B cell (primary cell): ENCODE results near the gene PPP3R1. TPM values are rescaled to one million over a fixed set of nuclear protein-coding genes. Genes with fewer than 3 reads are reported as not detected.

Source experiments
- ATAC-seq: fragments of 200-7000 bp; cut with Tn5 transposase; one replicate; pipeline ENCODE4 v1.10.0; 2021; ENCODE audit warnings: low read depth, mild to moderate bottlenecking, moderate number of reproducible peaks, moderate library complexity
- CTCF ChIA-PET: fragments of 350-600 bp; sonication (Branson Sonifier 250); formaldehyde crosslinking; loops from one replicate; lab custom pipeline; 2021; ENCODE audit warnings: antibody characterized with exemption, inconsistent platforms; lab: Charles Lee
- POLR2A ChIA-PET: fragments of 350-600 bp; sonication (Branson Sonifier 250); formaldehyde crosslinking; loops from one replicate; lab custom pipeline; 2021; ENCODE audit warnings: antibody characterized with exemption; lab: Charles Lee
- DNase-seq: peaks from one replicate; pipeline ENCODE4 v3.0.0; 2013
- H2AFZ ChIP-seq: 2 replicates; pipeline ENCODE4 v1.6.1; 2012; ENCODE audit warnings: mild to moderate bottlenecking, low read depth, low read length; ENCODE audit not compliant: insufficient read depth, poor library complexity, severe bottlenecking
- H3K27ac ChIP-seq, 2 donors: 1 replicate in 1 of 2; 2 replicates in 1 of 2; pipeline ENCODE4 v1.5.1; 2012 to 2013; ENCODE audit warnings: low read length in 2 of 2, mild to moderate bottlenecking in 2 of 2, moderate library complexity in 1 of 2
- H3K27me3 ChIP-seq, 4 experiments: fragments of 200-600 bp in 1 of 4; sonication (generic) in 1 of 4; replicated peaks in 1 of 4; 1 replicate in 2 of 4; 2 replicates in 2 of 4; pipeline versions ENCODE4 v1.6.1 to v1.7.0; 2013 to 2016; ENCODE audit warnings: low read length in 3 of 4, mild to moderate bottlenecking in 2 of 4, mixed read lengths in 1 of 4, moderate library complexity in 1 of 4; ENCODE audit not compliant: insufficient read depth in 4 of 4, control insufficient read depth in 3 of 4; ENCODE audit errors: control extremely low read depth in 1 of 4
- H3K36me3 ChIP-seq, 2 experiments: replicated peaks in 1 of 2; 1 replicate in 1 of 2; 2 replicates in 1 of 2; pipeline versions ENCODE4 v1.6.1 to v1.7.1; 2013; ENCODE audit warnings: low read length in 1 of 2; ENCODE audit not compliant: insufficient read depth in 2 of 2, control insufficient read depth in 1 of 2; ENCODE audit errors: control extremely low read depth in 1 of 2, extremely low read depth in 1 of 2
- H3K4me1 ChIP-seq, 2 donors: fragments of 200-600 bp in 1 of 2; sonication (generic) in 1 of 2; 1 replicate in 1 of 2; 2 replicates in 1 of 2; pipeline versions ENCODE4 v1.5.1 to v1.6.1; 2013 to 2017; ENCODE audit warnings: low read length in 2 of 2; ENCODE audit not compliant: control insufficient read depth in 2 of 2, insufficient read depth in 2 of 2
- H3K4me2 ChIP-seq: replicated peaks from 2 replicates; pipeline ENCODE3; 2012; ENCODE audit warnings: mild to moderate bottlenecking, low read depth, low read length; ENCODE audit not compliant: poor library complexity, severe bottlenecking
- H3K4me3 ChIP-seq, 5 experiments: fragments of 200-600 bp in 1 of 5; sonication (generic) in 1 of 5; 1 replicate in 3 of 5; 2 replicates in 2 of 5; pipeline versions ENCODE4 v1.5.1 to v1.7.0; 2011 to 2016; ENCODE audit warnings: low read length in 4 of 5, mild to moderate bottlenecking in 4 of 5, low read depth in 2 of 5, control low read depth in 1 of 5, moderate library complexity in 1 of 5; ENCODE audit not compliant: insufficient read depth in 1 of 5; ENCODE audit errors: control extremely low read depth in 1 of 5, extremely low read depth in 1 of 5
- H3K79me2 ChIP-seq: fragments of 200-600 bp; sonication (generic); one replicate; pipeline ENCODE4 v1.6.0; 2016; ENCODE audit warnings: low read length; ENCODE audit not compliant: control insufficient read depth, insufficient read depth
- H3K9ac ChIP-seq: fragments of 200-600 bp; sonication (generic); 2 replicates; pipeline ENCODE4 v1.6.1; 2017; ENCODE audit warnings: mild to moderate bottlenecking, low read length, moderate library complexity
- H3K9me3 ChIP-seq, 3 donors: one replicate each; pipeline versions ENCODE4 v1.6.1 to v1.7.1; 2013; ENCODE audit warnings: low read length in 2 of 3; ENCODE audit not compliant: control insufficient read depth in 2 of 3, insufficient read depth in 1 of 3; ENCODE audit errors: control extremely low read depth in 1 of 3
- H4K20me1 ChIP-seq: 2 replicates; pipeline ENCODE4 v1.6.0; 2012; ENCODE audit warnings: mild to moderate bottlenecking, low read length; ENCODE audit not compliant: insufficient read depth, control insufficient read depth, poor library complexity, severe bottlenecking
- H3K27ac Mint-ChIP-seq: one replicate; pipeline ENCODE4 v1.8.0; 2021; ENCODE audit warnings: mixed read lengths
- H3K27me3 Mint-ChIP-seq: one replicate; pipeline ENCODE4 v1.8.0; 2021; ENCODE audit warnings: mixed read lengths
- H3K4me1 Mint-ChIP-seq: one replicate; pipeline ENCODE4 v1.8.0; 2021; ENCODE audit warnings: mixed read lengths
- H3K4me3 Mint-ChIP-seq: one replicate; pipeline ENCODE4 v1.8.0; 2021; ENCODE audit warnings: mixed read lengths
- H3K9me3 Mint-ChIP-seq: one replicate; pipeline ENCODE4 v1.8.0; 2022; ENCODE audit warnings: mixed read lengths; ENCODE audit not compliant: insufficient read depth
- EZH2 ChIP-seq: IDR thresholded peaks from 2 replicates; pipeline ENCODE4 v1.6.1; 2012; ENCODE audit warnings: borderline replicate concordance, low read depth, mild to moderate bottlenecking, moderate library complexity, low read length; ENCODE audit not compliant: insufficient read depth, poor library complexity, severe bottlenecking
- WGBS: methylation state at CpG from one replicate; pipeline ENCODE4 v1.1.5; 2013; ENCODE audit warnings: missing lambda C conversion rate; ENCODE audit not compliant: insufficient coverage; 5-methylcytosine and 5-hydroxymethylcytosine counted together
- intact Hi-C: fragments of 100-400 bp; cut with micrococcal nuclease; formaldehyde crosslinking; loops from one replicate; pipeline ENCODE4 v1.10.0; 2022
- polyA plus RNA-seq: library from polyadenylated mRNA; depleted of rRNA; stranded (reverse); fragments of >200 nt; gene quantifications from 2 replicates; pipeline ENCODE4 v1.2.3, GENCODE V29; 2012
- total RNA-seq, 2 donors: library from RNA; stranded (reverse); fragments of 120-200 nt in 1 of 2; gene quantifications; 1 replicate in 1 of 2; 2 replicates in 1 of 2; pipeline versions ENCODE4 v1.2.3 to v1.2.4, GENCODE V29; 2013 to 2022
- TF ChIP-seq, protein P1 (sequence below): fragments of 200-600 bp; IDR thresholded peaks from one replicate; pipeline ENCODE4 v1.8.0; 2022; ENCODE audit warnings: antibody characterized with exemption, mild to moderate bottlenecking

PPP3R1 gene
- total and polyA plus RNA-seq, 2 donors (not counting 1 experiment from before 2014, with no cell fraction given), result 17.9 to 55.6 TPM

DNA sequence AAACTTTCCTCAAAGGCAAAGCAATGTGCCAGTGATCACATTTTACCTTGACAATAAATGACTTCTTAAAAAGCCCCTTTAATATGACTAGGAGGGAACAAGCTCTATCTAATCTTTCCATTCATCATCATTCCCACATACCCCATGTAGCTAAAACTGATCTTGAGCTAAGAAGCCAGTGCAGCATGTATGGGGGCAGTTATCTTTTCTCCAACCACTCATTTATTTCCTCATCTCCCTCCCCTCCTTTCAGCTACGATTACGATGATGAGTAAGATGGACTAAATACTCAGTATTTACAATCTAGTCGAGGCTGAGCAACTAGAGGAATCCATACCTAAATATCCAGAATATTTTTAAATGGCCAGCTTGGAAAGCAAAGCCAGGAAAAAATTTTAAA lies 59.2 kb downstream of the PPP3R1 start:
- Mint-ChIP-seq H3K4me1 (peaks cover 56% of the 10 kb centered on the region), H3K27me3 (no peaks in the 10 kb centered on the region), H3K27ac (no peak overlapping the region), H3K4me3 (no peak overlapping the region), H3K9me3 (no peaks in the 10 kb centered on the region)
- POLR2A ChIA-PET, result no interaction called here
- TF ChIP-seq, protein P1, sequence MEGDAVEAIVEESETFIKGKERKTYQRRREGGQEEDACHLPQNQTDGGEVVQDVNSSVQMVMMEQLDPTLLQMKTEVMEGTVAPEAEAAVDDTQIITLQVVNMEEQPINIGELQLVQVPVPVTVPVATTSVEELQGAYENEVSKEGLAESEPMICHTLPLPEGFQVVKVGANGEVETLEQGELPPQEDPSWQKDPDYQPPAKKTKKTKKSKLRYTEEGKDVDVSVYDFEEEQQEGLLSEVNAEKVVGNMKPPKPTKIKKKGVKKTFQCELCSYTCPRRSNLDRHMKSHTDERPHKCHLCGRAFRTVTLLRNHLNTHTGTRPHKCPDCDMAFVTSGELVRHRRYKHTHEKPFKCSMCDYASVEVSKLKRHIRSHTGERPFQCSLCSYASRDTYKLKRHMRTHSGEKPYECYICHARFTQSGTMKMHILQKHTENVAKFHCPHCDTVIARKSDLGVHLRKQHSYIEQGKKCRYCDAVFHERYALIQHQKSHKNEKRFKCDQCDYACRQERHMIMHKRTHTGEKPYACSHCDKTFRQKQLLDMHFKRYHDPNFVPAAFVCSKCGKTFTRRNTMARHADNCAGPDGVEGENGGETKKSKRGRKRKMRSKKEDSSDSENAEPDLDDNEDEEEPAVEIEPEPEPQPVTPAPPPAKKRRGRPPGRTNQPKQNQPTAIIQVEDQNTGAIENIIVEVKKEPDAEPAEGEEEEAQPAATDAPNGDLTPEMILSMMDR, result no peak
- no peak for TF ChIP-seq EZH2
- H3K79me2 ChIP-seq, result peaks cover 90% of the 10 kb centered on the region
- peaks cover 41% of the 10 kb centered on the region for H4K20me1 ChIP-seq
- no peak overlapping the region for H3K9ac ChIP-seq
- H3K36me3 ChIP-seq, result no peaks in the 10 kb centered on the region
- DNase-seq, result no peak
- no peak overlapping the region for H3K4me3 ChIP-seq
- WGBS, result no CpG with 5 or more reads among the region's 3 CpGs
- no peak overlapping the region for H3K4me2 ChIP-seq
- H3K27ac ChIP-seq, result peak overlapping the region in 1 of 2 donors; percentile 4
- ATAC-seq, result no peak
- no peaks in the 10 kb centered on the region for H3K9me3 ChIP-seq
- CTCF ChIA-PET, result interaction anchor here (0.9 to 6.5 kb wide), 4 partner anchors 33 to 249 kb away, joined by 3 to 63 read pairs (median 8); no protein-coding TSS in a partner anchor
- intact Hi-C loops, result no loop called here
- no peak overlapping the region for H2AFZ ChIP-seq
- no peaks in the 10 kb centered on the region for H3K27me3 ChIP-seq
- H3K4me1 ChIP-seq, result peaks cover 8 to 16% of the 10 kb centered on the region in 2 donors

DNA sequence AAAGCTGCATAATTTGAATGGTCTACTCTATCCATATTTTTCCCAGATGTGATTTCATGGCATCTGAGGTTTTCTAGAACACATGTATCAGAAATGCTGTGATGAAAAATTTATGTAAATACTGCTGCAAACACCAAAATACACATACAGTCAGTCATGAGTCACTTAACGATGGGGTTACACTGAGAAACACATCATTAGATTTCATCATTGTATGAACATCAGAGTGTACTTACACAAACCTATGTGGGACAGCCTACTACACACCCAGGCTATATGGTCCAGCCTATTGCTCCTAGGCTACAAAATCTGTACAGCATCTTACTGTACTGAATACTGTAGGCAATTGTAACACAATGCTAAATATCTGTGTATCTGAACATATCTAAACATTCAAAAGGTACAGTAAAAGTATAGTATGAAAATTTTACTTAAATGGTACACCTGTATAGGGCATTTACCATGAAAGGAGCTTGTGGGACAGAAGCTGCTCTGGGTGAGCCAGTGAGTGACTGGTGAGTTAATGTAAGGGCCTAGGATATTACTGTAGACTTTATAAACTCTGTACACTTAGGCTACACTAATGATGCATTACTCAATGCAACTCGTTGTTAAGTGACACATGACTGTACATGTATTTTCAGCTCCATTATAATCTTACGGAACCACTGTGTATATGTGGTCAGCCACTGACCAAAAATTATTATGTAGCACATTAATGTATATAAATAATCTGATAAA lies 61.2 kb downstream of the PPP3R1 start:
- Histone ChIP-seq H4K20me1 (peaks cover 43% of the 10 kb centered on the region), H3K36me3 (peaks cover 3 to 12% of the 10 kb centered on the region in 2 experiments), H2AFZ (no peak overlapping the region), H3K4me2 (no peak overlapping the region), H3K27ac (peak overlapping the region in 1 of 2 donors; percentile 62), H3K27me3 (no peaks in the 10 kb centered on the region), H3K9me3 (no peaks in the 10 kb centered on the region), H3K4me1 (peaks cover 8 to 14% of the 10 kb centered on the region in 2 donors), H3K4me3 (no peak overlapping the region), H3K79me2 (peaks cover 86% of the 10 kb centered on the region), H3K9ac (no peak overlapping the region)
- WGBS, result no CpG with 5 or more reads among the region's 3 CpGs
- DNase-seq, result no peak
- Mint-ChIP-seq H3K9me3 (no peaks in the 10 kb centered on the region), H3K4me1 (peaks cover 48% of the 10 kb centered on the region), H3K4me3 (no peak overlapping the region), H3K27me3 (no peaks in the 10 kb centered on the region), H3K27ac (no peak overlapping the region)
- TF ChIP-seq EZH2, result no peak
- TF ChIP-seq, protein P1, result no peak
- intact Hi-C loops, result no loop called here
- ChIA-PET POLR2A (no interaction called here), CTCF (interaction anchor here (1.1 to 2.9 kb wide), 5 partner anchors 13 to 251 kb away, joined by 3 to 11 read pairs (median 5); no protein-coding TSS in a partner anchor)
- no peak for ATAC-seq
